ENCODE results near the gene GKN2. TPM values are rescaled to one million over a fixed set of nuclear protein-coding genes. Genes with fewer than 3 reads are reported as not detected.

Gene GKN2
- total and polyA plus RNA-seq, 2 donors (not counting 1 experiment from before 2014, with no cell fraction given), result not detected

DNA sequence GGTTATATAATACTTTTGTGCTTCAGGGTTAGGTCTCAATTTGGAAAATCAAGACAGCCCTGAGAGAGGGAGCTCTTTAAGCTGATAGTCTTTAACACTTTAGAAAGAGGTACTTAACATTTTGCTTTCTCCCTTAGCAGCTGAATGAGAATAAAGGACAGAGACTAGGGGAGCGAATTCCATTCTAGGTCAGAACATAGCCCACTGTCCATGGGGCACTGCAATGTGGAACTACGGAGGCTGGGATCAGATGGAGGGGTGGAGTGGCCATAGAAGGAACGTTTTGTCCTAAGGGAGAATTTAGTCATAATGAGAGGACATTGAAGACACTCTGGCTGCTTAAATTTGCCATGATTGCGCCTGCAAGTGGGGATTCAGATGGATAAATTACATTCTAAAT lies 794 bp downstream of the GKN2 start:
- H3K79me2 ChIP-seq (ENCODE audit: control insufficient read depth, insufficient read depth, low read length), result no peaks in the 10 kb centered on the region
- H4K20me1 ChIP-seq (ENCODE audit: control insufficient read depth, extremely low read depth, insufficient read depth, low read length), result no peaks in the 10 kb centered on the region
- no peak for DNase-seq (ENCODE audit: low read depth in 2 of 2)
- TF ChIP-seq EZH2 (IDR thresholded peaks at IDR 0.05; ENCODE audit: low read length, missing control alignments) (no peak), CTCF (conservative IDR thresholded peaks at IDR 0.05 in 1 of 2, IDR thresholded peaks at IDR 0.05 in 1 of 2; ENCODE audit: low read depth in 1 of 2, low read length in 2 of 2) (no peak)
- no peaks in the 10 kb centered on the region for H3K36me3 ChIP-seq (ENCODE audit: control insufficient read depth, insufficient read depth, low read length)
- H3K9me3 ChIP-seq (ENCODE audit: control insufficient read depth, insufficient read depth, low read depth, low read length), result no peaks in the 10 kb centered on the region
- no peak overlapping the region for H2AFZ ChIP-seq (ENCODE audit: low read length)
- H3K27me3 ChIP-seq (ENCODE audit: control insufficient read depth, insufficient read depth, low read length), result no peaks in the 10 kb centered on the region
- H3K27ac ChIP-seq (ENCODE audit: insufficient read depth, low read length), result no peak overlapping the region
- H3K4me1 ChIP-seq (ENCODE audit: control insufficient read depth, extremely low read depth, insufficient read depth, low read length), result no peaks in the 10 kb centered on the region
- H3K4me2 ChIP-seq (ENCODE audit: extremely low read depth, insufficient read depth, low read length), result no peak overlapping the region
- no peak overlapping the region for H3K4me3 ChIP-seq (replicated peaks in 1 of 4; ENCODE audit: control extremely low read depth in 1 of 4, insufficient read depth in 1 of 4, low read depth in 3 of 4, low read length in 4 of 4)
- no peak overlapping the region for H3K9ac ChIP-seq (ENCODE audit: insufficient read depth, low read length)

- no peak overlapping the region for H3K9ac ChIP-seq (ENCODE audit: insufficient read depth, low read length)
- TF ChIP-seq EZH2 (IDR thresholded peaks at IDR 0.05; ENCODE audit: low read length, missing control alignments) (no peak), CTCF (conservative IDR thresholded peaks at IDR 0.05 in 1 of 2, IDR thresholded peaks at IDR 0.05 in 1 of 2; ENCODE audit: low read depth in 1 of 2, low read length in 2 of 2) (no peak)
- H3K9me3 ChIP-seq (ENCODE audit: control insufficient read depth, insufficient read depth, low read depth, low read length), result no peaks in the 10 kb centered on the region
- H3K4me1 ChIP-seq (ENCODE audit: control insufficient read depth, extremely low read depth, insufficient read depth, low read length), result no peaks in the 10 kb centered on the region
- no peaks in the 10 kb centered on the region for H3K36me3 ChIP-seq (ENCODE audit: control insufficient read depth, insufficient read depth, low read length)
- H3K4me2 ChIP-seq (ENCODE audit: extremely low read depth, insufficient read depth, low read length), result no peak overlapping the region
- H3K27me3 ChIP-seq (ENCODE audit: control insufficient read depth, insufficient read depth, low read length), result no peaks in the 10 kb centered on the region
- H3K4me3 ChIP-seq (replicated peaks in 1 of 4; ENCODE audit: control extremely low read depth in 1 of 4, insufficient read depth in 1 of 4, low read depth in 3 of 4, low read length in 4 of 4), result no peak overlapping the region
- H3K27ac ChIP-seq (ENCODE audit: insufficient read depth, low read length), result no peak overlapping the region
- DNase-seq (ENCODE audit: low read depth in 2 of 2), result no peak
- H4K20me1 ChIP-seq (ENCODE audit: control insufficient read depth, extremely low read depth, insufficient read depth, low read length), result no peaks in the 10 kb centered on the region
- no peaks in the 10 kb centered on the region for H3K79me2 ChIP-seq (ENCODE audit: control insufficient read depth, insufficient read depth, low read length)
- no peak overlapping the region for H2AFZ ChIP-seq (ENCODE audit: low read length)
Measured at GRCh38 chr2:68948710-68949109, 4.0 kb downstream of the GKN2 start.

DNA sequence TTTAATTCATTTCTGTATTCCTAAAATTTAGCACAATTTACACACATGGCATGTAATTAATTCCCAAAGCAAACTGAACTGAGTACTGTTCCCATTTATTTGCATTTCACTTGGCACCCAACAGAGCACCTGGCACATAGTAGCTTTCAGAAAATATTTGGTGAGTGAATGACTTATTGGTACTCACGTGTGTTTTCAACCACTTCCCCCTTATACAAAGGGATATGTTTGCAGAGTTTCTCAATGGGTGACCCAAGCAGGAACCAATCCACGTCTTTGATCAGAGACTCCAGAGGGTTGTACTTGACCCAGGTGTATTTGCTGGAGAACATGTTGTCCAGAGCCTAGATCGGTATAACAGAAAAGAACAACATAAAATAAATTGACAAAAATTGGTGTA lies 6.6 kb downstream of the GKN2 start:
- no peak for TF ChIP-seq EZH2 (IDR thresholded peaks at IDR 0.05; ENCODE audit: low read length, missing control alignments)
- Histone ChIP-seq H4K20me1 (ENCODE audit: control insufficient read depth, extremely low read depth, insufficient read depth, low read length) (no peaks in the 10 kb centered on the region), H3K9ac (ENCODE audit: insufficient read depth, low read length) (no peak overlapping the region), H3K4me3 (replicated peaks in 1 of 4; ENCODE audit: control extremely low read depth in 1 of 4, insufficient read depth in 1 of 4, low read depth in 3 of 4, low read length in 4 of 4) (no peak overlapping the region), H3K27me3 (ENCODE audit: control insufficient read depth, insufficient read depth, low read length) (no peaks in the 10 kb centered on the region), H2AFZ (ENCODE audit: low read length) (no peak overlapping the region), H3K4me2 (ENCODE audit: extremely low read depth, insufficient read depth, low read length) (no peak overlapping the region), H3K4me1 (ENCODE audit: control insufficient read depth, extremely low read depth, insufficient read depth, low read length) (no peaks in the 10 kb centered on the region), H3K36me3 (ENCODE audit: control insufficient read depth, insufficient read depth, low read length) (no peaks in the 10 kb centered on the region), H3K9me3 (ENCODE audit: control insufficient read depth, insufficient read depth, low read depth, low read length) (no peaks in the 10 kb centered on the region), H3K27ac (ENCODE audit: insufficient read depth, low read length) (no peak overlapping the region), H3K79me2 (ENCODE audit: control insufficient read depth, insufficient read depth, low read length) (no peaks in the 10 kb centered on the region)
- no peak for DNase-seq (ENCODE audit: low read depth in 2 of 2)

Measured in fibroblast of lung (primary cell).